OCI-M2 (cell line): ENCODE results near the gene MAP3K14.

ENCODE experiments used
- DNase-seq: peaks from one replicate; lab custom pipeline; 2025; ENCODE audit not compliant: unreplicated experiment; lab: John Stamatoyannopoulos, UW

MAP3K14 gene

DNA sequence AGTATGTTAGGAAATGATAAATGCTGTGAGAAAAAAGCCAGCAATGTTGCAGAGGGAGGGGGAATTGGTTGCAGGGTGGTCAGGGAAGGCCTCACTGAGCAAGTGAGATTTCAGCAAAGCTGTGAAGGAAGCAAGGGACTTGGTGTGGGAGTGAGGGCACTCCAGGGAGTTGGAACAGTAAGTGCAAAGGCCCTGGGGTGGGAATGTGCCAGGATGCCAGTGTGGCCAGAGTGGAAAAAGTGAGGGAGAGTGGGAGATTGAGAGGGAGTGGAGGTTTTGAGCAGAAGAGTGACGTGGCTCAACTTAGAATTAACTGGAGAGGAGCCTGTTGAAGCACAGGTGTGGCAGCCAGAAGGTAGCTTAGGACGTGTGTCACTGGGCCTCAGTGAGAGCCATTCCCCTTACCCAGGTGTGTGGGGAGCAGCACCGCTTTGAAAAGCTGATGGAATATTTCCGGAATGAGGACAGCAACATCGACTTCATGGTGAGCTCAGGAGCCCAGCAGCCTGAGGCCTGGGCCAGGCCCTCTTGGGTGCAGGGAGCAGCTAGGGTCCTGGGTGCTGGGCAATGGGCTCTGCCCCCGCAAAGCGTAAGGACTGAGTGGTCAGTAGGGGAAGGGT, 78.6 kb downstream of the MAP3K14 start:
- DNase-seq = no peak

DNA sequence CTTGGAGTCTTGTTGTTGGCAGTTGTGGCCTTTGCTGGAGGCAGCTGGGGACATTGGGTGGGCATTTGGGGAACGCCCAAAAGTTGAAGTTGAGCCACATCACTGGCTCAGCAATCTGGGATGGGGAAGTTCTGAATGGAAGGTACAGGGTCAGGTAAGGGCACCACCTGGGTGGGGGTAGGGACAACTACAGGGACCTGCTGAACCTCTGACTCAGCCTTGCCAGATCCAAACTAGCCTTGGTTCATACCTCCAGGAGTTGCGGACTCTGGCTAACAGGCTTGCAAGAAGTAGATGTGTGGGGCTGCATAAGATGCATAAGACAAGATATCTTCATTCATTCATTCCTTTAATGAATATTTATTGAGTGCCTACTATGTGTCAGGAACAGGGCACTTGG, 79.1 kb downstream of the MAP3K14 start:
- DNase-seq = no peak

DNA sequence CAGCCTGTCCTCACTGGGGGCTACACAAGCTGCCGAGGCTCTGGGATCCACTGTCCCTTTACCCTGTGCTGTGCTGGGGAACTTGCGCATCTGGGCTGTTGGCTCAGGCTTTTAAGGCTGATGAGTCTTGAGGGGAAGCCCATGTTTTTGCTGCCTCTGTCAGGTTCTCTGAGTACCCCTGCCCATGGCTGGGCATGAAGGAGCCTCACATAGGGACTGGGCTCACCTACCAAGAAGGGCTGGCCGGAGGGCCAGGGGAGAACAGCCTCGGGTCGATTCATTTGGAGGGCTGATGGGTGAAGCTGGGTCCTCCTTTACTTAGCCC, 80.6 kb downstream of the MAP3K14 start:
- DNase-seq = no peak

- peak; percentile 34 for DNase-seq
Measured at GRCh38 chr17:45235416-45236281, 81.2 kb downstream of the MAP3K14 start.

GRCh38 chr17:45234641-45235415, 82.0 kb downstream of the MAP3K14 start:
- no peak for DNase-seq

DNA sequence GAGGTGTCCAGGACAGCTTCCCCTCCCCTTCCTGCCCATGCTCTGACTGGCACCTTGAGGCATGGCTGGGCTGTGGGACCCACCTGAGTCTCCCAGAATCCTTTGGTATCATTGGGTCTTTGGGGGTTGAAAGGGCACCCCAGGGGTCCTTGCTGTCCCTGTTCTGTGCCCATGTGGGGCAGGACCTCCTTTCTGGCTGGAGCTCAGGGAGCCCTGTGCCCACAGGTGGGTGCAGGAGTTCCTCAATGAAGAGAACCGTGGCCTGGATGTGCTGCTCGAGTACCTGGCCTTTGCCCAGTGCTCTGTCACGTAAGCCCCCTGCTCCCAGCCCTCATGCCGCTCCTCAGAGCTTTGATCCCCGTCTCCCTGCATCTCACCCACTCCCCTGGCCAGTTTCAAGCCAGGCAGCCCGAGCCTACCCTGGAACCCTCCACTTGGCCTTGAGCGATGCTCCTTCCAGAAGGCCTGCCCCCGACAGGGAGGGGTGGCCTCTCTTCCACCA, 83.3 kb downstream of the MAP3K14 start:
- DNase-seq = no peak

DNA sequence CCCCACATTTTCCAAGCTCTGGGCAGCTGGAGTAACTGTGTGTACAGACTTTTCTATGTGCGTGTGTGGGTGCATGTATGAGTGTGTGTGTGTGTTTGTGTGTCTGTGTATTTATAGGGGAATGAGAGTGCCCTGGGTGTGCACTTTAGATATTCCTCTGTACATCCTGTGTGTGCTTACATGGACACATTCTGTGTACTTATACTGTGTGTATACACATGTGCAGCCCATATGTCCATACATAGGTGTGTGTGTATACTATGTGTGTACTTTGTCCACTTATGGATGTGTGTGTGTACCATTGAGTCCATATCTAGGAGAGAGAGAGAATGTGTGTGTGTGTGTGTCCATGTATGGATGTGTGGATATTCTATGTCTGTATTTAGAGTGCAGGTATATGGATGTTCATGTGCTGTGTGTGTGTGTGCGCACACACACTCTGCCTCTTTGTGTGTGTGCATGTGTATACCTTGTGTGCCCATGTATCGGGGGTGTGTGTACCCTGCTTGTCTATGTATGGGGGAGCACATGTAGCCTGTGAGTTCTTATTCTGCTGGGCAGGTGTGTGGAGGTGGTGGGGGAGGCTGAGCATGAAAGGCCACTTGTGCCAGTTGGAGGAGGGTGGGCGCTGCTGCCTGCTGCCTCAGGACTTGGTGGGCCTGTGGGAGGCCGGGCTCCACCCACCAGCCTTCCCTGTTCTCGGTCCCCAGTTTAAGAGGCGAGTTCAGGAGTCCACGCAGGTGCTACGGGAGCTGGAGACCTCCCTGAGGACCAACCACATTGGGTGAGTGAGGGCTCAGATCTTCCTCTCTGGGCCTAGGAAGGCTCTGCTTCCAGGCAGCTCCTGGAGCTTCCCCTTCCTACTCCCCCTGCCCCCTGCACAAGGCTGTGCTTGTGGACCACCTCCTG, 84.1 kb downstream of the MAP3K14 start:
- no peak for DNase-seq

DNA sequence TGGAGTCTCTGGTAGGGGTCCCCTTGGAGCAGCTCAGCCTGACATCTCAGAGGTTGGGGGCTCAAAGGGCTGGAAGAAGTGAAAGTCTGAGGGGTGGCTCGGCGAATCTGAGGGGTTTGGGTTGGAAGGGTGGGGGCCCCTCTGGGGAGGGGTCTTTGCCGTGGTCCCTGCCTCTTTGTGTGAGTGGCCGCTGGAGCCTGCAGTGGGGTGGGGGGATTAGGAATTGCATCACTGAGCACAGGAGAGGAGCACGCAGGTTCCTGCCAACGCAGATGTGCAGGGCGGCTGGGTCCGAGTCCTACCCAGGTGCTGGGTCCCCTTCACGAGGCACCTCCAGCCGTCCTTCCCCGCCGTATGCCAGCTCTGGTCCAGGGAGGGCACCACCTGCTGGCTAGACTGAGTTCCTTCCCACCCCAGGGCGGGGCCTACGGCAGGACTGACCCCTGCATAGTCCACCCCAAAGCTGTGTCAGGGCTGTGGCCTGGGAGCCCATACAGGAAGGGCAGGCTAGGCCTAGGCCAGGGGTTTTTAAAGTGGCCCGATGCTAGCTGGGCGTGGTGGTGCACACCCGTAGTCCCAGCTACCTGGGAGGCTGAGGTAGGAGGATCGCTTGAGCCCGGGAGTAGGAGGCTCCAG, 85.2 kb downstream of the MAP3K14 start:
- no peak for DNase-seq

GRCh38 chr17:45230787-45231480, 85.9 kb downstream of the MAP3K14 start:
- DNase-seq = no peak

DNA sequence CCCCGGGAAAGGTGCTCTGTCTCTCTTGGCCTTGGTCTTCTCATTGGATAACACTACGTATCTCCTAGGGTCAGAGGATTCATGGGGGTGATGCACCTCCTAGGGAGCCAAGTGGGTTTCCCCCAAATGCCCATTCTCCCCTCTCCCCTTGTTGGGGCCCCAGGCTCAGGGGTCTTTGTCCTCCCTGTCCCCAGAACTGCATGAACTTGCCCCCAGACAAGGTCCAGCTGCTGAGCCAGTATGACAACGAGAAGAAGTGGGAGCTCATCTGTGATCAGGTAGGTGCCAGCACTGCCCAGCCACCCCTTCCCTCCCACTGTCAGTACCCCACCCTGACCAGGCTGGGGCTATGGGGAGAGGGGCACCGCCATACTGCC, 86.4 kb downstream of the MAP3K14 start:
- DNase-seq = no peak

- no peak for DNase-seq
Measured at GRCh38 chr17:45229681-45230409, 87.0 kb downstream of the MAP3K14 start.

GRCh38 chr17:45228763-45229539, 87.9 kb downstream of the MAP3K14 start:
- DNase-seq = no peak

GRCh38 chr17:45227926-45228762, 88.7 kb downstream of the MAP3K14 start:
- no peak for DNase-seq

GRCh38 chr17:45227101-45227925, 89.5 kb downstream of the MAP3K14 start:
- DNase-seq = no peak

GRCh38 chr17:45226576-45226975, 90.2 kb downstream of the MAP3K14 start:
- no peak for DNase-seq

DNA sequence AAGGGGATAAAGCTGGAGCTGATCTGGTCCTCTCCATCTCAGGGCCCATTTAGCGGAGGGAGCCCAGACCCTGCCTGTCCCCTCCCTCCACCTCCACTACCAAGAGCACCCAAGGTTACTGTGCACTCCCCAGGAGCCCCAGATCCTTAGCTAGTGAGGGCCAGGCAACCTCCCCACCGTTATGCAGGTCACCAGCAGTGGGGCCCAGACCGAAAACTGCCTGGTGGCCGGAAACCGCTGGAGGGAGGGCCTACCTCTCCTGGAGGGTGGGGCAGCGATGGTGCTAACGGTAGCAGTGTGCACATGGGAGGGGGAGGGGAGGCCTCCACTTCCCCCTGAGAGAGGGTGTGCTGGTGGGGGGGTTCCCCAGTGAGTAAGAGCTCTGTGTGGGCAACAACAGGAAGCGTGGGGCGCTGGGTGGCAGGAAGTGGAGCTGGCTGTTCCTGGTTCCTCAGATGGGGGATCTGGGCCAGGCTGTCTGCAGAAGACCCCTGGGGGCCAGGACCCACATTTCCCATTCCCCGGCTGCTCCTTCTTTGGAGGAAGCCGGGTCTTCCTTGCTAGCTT, 90.8 kb downstream of the MAP3K14 start:
- no peak for DNase-seq
